GM12874 (cell line): ENCODE measurements around the gene LMBR1L.
A peak's percentile ranks its signal among the peaks of the same experiment; 100 is the strongest.

ENCODE experiments used
- TF ChIP-seq, protein P1 (sequence below): IDR thresholded peaks from 2 replicates; pipeline ENCODE4 v1.5.1; 2011; ENCODE audit warnings: low read depth, mild to moderate bottlenecking, control low read depth, low read length, moderate library complexity; ENCODE audit not compliant: insufficient read depth

The LMBR1L gene

DNA sequence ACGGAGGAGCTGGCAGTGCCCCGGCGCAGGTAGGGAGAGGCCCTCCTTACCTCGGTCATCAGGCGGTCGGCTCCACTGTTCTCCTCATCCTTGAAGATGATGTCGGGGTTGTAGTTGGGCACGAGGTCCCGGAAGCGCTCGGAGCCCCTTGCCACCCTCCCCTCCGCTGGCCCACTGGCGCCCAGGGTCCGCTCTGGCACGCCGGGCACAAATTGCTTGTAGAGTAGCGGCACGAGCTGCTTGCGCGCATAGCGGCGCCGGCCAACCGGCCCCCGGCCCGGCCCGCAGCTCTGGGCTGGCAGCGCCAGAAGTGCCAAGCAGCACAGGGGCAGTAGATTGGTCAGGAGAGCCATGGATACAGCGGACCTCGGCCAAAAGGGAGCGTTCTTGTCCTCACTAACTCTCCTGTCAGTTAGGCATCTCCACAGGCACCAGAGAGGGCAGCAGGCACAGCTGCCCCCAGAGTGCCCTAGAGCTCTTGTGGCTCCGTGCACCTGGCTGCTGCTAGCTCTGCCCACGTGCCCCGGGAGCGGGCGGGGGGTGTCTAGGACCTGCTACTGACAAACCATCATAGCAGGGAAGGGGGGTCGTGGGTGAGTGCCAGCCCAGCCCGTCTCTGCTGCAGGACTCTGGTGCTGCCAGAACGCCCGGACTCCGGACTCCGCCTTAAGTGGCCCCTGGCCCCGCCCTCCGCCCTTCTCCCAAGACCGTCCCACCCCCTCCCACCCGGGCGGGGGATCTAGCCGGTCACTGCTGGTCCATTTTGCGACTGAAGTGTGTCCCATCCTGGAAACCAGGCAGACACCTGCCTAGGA lies 16.3 kb downstream of the LMBR1L start, which contains the start of gene DHH:
DHH (minus strand) TSS at position 642 of the 815 bp plus-strand sequence; CDS start at position 353, 289 bp downstream.
- TF ChIP-seq, protein P1, sequence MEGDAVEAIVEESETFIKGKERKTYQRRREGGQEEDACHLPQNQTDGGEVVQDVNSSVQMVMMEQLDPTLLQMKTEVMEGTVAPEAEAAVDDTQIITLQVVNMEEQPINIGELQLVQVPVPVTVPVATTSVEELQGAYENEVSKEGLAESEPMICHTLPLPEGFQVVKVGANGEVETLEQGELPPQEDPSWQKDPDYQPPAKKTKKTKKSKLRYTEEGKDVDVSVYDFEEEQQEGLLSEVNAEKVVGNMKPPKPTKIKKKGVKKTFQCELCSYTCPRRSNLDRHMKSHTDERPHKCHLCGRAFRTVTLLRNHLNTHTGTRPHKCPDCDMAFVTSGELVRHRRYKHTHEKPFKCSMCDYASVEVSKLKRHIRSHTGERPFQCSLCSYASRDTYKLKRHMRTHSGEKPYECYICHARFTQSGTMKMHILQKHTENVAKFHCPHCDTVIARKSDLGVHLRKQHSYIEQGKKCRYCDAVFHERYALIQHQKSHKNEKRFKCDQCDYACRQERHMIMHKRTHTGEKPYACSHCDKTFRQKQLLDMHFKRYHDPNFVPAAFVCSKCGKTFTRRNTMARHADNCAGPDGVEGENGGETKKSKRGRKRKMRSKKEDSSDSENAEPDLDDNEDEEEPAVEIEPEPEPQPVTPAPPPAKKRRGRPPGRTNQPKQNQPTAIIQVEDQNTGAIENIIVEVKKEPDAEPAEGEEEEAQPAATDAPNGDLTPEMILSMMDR, result no peak

DNA sequence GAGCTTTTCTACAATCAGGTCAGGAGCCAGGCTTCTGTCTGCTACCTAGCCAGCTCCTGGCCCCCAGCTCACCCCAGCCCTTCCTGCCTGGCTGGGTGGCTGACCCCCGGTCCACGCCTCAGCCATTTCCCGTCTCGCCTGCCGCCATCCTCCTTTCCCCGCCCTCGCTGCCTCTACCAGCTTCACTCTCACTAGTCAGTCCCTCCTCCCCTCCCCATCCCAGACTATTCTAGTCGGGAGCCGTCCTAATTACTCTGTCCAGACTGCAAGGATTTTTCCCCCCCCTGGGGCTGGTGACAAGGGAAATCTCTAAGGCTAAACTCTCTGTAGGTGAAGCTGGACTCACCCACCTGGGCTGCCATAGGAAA lies 16.9 kb downstream of the LMBR1L start:
- TF ChIP-seq, protein P1, result no peak

DNA sequence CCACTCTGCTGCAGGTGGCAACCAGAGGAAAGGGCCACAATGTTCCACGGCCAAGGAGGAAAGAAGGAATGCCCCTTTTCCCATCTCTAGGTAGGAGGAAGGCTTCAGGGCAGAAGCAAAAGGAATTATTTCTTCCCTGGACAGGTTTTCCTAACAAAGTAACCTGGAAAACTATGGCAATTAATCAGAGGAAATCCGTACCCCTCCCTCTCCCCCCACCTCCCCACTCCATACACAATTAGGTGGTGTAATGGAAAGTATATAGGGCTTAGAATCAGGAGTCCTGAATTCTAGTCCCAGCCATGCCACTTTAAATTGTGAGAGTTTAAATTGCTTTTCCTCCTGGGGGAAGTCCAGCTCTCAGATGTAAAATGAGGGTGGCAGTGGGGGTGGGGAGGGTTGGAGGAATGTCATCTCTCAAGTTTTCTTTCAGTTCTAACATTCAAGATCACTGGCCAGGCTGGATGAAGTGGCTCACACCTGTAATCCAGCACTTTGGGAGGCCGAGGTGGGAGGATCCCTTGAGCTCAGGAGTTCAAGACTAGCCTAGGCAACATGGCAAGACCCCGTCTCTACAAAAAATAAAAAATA lies 17.7 kb downstream of the LMBR1L start:
- TF ChIP-seq, protein P1, result no peak

DNA sequence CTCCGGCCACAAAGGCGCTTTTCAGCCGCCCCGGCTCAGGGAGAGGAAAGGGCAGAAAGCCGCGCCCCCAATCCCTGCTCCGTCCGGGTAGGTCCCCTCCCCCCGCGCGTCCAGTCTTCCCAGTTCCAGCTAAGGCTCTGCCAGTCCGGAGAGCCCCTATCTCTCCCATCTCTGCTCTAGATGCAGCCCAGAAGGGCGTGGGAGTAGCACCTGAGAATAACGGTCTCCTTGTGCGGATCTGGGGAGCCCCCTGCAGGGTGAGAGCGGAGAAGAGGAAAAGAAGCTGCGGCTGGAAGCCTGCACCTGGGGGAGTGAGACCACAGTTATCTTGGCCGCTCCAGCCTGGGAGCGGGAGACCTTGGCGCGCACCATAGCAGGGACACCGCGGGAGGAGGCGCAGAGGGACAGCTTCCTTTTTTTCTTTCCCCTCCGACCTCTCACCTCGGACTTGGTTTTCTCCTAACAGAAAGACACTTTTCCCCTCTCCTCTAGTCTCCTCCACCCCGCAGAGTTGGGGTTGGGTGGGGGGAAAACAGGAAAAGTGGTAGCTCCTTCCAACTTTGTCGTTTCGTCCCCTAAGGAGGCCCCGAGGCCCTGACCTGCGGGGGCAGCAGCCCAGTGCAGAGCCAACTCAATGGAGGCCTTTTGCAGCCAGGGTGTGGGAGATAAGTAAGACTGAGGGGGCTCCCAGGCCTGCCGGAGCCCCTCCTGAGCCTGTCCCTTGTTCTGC lies 18.4 kb downstream of the LMBR1L start:
- TF ChIP-seq, protein P1, result peak; percentile 60

DNA sequence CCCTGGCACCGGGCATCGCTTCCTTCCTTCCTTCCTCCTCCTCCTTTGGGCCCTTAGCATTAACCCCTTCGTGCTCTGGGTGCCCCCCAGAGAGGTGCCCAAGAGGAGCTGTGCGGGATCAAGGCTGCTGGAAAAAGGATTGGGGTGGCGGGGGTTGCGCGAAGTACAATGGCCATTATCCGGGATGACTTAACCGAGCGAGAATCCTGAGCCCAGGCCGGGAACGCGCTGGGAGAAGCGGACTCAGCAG lies 18.9 kb downstream of the LMBR1L start:
- TF ChIP-seq, protein P1, result no peak

DNA sequence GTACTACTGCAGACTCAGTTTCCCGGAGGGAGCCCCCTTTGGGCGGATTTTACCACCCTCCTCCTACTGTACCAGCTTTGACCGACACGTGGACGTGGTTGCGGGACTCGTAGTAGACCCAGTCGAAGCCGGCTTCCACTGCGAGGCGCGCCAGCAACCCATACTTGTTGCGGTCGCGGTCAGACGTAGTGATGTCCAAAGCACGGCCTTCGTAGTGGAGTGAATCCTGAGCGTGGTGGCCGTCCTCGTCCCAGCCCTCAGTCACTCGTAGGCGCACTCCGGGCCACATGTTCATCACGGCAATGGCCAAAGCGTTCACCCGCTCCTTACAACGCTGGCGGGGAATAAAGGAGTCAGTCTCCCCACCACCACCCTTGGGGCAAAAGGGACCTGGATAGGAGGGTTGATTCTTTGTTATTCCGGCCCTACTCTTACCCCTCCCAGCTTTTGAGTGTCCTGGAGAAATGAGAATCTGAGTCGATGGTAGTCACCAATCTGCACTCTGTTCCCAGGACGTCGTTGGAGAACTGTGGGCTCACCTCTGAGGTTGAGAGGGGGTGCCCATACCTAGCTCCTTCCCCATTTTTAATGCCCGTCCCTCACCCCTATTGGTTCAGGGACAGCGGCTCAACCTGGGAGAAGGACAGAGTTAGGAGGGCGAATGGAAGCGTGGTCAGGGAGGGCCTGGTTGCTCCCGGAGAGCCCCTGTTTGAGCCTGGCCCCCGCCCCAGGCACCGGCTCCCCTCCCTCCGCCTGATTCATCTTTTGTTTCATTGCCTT lies 19.4 kb downstream of the LMBR1L start:
- TF ChIP-seq, protein P1, result no peak
